GM21825 (cell line): ENCODE measurements around the gene SLC24A4.

Experiments used
- ATAC-seq: cut with Tn5 transposase; IDR thresholded peaks from one replicate; pipeline ENCODE4 v1.9.1; 2021; ENCODE audit warnings: mild to moderate bottlenecking, moderate library complexity; ENCODE audit not compliant: unreplicated experiment

SLC24A4 gene

DNA sequence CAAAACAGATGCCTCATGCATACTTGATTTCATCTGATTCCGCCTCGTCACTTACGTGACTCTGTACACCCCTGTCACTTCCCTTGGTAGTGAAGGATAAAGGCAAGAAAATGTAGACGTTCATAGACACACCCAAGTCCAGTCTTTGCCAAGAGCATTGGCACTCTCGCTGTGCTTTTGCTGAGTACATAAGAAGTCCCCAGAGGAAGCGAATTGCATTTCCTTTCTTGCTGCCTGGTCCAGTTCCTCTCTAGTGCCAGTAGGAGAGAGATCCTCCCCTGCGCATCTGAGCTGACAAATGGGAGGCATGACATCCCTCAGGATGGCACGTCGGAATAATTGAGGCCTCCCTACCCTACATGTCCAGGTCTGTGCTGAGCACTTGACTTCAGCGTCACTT, 169.3 kb downstream of the SLC24A4 start:
- no peak for ATAC-seq

DNA sequence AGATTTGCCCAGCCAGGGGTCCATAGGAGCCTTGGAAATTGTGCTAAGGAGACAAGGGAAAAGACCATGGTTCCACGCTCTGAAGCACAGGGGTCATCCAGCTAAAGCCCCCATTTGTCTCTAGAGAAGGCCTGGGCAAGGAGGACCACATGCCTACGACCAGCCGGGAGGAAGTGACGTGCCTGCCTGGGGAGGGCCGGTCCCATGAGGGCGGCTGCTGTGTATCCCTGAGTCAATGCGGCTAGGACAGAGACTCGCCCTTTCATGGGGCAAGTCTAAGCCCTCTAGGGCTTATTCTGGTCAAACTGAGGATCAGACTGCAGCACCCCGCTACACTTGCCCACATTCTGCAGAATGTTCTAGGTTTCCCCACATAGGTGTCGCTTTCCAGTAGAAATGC, 170.1 kb downstream of the SLC24A4 start:
- ATAC-seq, result no peak

DNA sequence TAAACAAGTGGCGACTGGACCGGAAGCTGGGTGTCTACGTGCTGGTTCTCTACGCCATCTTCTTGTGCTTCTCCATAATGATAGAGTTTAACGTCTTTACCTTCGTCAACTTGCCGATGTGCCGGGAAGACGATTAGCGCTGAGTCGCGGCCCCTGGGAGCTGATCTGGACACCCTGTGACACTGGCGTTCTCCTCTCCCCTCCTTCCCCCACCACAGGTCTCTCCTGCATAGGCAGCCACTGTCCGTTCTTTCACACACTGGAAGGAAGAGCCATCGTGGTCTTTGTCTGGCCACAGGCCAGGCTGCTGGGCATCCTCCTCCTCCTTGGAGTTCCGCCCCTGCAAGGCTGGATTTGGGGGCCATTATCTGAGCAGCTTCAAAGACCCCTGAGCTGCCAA, 170.5 kb downstream of the SLC24A4 start:
- ATAC-seq, result no peak

DNA sequence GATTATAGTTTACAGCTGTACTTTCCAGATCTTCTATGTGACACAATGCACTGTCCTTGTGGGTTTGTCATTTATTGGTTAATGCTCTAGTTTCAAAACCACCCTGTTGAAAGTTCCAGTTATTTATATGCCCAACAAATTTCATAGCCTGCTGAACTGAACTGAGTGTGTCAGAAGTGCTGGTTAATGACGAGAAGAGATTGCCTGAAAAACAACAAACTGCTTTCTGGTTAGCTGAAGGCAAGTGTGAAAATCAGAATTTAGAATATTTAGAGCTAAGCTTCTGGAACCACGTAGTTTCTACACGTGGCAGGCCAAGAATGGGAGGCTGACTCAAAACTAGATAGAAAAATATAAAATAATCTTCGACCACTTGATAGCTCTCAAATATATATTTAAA, 171.5 kb downstream of the SLC24A4 start:
- no peak for ATAC-seq

- no peak for ATAC-seq
Observed at GRCh38 chr14:92495027-92495426, 172.1 kb downstream of the SLC24A4 start.

DNA sequence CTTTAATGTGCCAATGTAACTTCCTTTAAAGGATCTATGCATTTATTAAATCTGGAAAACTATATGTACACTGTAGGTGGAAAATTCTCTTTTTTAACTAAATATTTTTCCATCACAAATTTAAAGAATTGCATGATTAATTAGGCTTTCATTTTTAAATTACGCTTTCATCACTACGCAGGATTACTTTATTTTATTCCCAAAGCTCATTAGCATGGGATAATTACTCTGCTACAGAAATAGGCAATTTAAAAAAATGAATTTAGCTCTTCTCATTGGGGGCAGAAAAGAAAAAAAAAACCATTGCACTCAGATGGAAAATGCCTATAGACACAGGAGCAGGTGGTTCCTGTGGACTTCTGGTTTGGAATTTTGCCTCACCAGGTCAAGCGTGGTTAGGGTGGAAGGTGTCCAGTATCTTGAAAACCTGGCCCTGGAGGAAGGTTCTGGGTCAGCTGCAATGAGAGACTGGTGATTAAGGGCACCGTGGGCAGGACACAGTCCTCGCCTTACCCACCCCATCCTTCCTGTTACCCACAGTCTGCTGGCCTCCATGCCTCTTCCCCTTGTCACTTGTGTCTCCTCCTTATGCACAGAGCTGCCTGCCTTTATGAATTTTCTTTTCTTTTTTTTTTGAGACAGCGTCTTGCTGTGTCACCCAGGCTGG, 173.4 kb downstream of the SLC24A4 start:
- ATAC-seq, result no peak

DNA sequence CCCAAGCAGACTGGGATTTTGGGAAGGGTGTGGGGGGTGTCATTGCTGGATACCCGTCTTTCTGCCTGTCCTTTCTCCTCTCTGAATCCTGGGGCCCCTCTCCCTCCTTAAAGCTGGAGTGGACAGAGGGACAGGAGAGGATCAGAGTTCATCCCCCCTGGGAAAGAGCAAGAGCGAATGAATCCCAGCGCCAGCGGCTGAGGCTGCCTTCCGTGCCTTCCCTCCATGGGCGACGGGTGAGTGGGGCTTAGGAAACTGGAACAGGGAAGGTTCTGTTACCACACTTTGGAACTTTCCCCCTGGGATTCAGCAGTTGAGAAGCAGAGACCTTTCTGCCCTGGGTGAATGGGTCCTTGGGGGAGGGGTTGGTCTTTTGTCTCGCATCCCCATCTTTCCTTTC, 174.4 kb downstream of the SLC24A4 start:
- no peak for ATAC-seq

DNA sequence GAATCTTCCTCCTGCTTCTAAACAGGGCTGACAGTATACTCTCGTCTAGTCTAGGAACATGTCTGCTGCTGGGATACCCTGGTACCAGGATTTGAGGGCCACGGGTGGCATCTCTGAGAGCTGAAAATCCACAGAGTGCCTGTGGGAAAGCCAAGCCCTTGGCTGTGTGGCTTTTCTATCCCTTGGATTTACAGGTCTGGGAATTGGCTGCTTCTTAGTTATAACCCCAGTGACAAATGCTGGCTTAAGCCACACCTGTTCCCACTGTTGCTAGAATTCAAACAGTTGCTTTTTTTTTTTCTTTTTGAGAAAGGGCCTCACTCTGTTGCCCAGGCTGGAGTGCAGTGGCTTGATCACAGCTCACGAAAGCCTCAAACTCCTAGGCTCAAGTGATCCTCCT, 176.3 kb downstream of the SLC24A4 start:
- no peak for ATAC-seq

DNA sequence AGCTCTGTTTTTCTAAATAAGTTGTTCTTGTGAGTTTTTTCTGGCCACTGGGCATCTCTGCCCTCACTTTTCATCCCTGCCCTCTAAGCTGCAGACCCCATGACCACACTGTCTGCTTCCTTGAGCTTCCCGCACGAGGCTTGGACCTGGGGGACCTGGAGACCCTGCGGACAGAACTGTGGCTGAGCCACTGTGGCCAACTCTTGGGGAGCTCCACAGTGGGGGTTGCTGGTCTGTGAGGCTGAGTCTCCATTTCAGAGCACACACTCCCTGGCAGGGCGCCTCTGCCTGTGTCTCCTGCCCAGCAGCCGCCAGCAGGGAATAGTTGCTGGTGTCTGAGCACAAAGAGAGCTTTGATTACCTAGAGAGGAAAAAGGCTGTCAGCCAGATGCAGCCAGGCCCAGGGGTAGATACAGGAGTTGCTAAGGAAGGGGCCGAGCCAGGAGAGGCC, 177.6 kb downstream of the SLC24A4 start:
- ATAC-seq, result no peak

DNA sequence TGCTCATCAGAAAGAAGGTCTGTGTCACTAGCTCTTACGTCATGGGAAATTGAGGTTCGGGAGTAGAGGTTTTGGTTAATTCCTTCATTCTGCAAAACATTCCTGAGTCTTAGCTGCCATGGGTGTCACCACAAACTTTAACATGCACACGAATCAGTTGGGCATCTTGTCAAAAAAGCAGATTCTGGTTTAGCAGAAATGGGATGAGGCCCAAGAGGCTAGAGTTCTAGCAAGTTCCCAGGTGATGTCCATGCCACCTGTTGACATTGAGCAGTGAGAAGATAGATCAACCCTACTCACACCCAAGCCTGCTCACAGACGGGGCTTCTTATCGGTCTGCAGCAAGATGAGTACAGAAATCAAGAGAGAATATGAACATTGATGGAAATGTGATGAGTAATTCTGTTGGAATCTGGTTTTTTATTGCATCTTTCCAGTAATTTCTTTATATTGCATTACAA, 179.0 kb downstream of the SLC24A4 start:
- ATAC-seq, result no peak

DNA sequence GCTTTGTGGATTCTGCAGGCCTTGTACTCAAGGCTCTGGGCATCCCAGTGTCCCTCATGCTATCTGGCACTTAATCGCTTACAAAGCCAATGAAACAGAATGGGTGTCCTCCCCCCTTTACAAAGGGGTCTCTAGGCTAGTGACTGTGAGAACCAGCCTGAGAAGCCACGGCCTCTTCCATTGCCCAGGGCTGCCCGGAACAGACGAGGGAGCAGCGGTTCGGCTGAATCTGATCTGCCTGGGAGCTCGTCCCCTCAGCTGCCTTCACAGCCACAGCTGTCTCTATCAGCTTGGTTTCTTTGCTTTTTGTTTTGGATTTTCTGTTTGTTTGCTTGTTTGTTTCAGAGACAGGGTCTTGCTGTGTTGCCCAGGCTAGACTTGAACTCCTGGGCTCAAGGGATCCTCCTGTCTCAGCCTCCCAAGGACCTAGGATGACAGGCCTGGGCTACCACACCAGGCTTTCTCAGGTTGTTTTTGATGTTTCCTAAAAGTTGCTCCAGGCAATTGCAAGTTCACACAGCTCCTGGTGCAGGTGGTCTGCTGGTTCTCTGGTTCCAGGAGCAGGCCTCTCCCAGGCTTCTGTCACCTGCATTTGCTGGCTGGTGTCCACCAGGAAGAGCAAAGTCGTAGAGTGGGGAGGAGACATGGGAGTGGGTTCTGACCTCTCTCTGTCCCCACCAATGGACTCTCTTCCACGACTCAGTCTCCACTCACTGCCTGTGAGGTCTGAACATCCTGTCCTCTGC, 179.7 kb downstream of the SLC24A4 start:
- ATAC-seq, result no peak

DNA sequence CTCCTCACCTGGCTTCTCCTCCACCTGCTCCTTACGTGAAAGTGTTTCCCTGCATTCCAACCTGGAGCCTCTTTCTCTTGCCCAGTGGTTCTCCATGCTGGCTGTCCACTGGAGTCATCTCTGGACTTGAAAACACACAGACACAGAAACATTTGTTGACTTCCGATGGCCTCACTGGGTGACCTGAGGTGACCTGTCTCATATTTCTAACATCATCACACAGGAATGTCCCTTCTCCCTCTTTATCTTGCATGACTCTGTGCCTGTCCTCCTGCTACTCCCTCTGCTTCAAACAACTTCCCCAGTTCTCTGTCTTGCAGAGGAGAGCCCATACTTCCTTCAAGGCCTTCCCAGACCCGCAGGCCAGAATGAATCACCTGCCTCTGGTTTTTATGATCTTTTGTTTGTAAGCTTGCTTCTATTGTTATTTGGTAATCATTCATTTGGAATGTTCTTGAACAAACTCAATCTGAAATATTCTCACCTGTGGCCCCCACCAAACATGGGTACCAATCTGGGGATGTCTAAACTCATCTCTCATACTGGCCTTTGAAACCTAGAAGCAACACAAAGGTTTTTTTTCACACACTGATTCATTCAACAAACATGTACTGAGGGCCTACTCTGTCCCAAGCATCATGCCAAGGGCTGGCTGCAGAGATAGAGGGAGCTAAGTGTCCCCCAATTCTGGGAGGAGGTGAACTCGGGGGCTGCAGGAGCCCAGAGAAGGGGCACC, 181.0 kb downstream of the SLC24A4 start:
- no peak for ATAC-seq

DNA sequence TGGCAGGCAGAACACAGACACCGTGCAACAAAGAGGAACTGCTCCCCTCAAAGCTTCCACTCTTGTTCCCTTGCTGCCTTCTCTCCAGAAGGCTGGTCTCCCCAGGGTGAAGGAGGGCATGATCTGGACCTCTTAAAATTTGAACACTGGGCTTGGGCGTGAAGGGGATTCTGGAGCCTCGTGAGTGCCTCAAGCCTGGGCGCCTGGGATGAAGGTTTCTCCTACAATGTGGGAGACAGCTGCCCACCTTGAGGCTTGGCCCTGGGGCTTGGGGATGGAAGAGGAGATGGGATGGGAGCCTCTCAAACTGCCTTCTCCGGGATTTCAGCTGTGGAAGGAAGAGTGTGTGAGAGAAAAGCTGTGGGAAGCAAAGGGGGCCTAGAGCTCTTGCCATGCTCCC, 182.9 kb downstream of the SLC24A4 start:
- no peak for ATAC-seq

- no peak for ATAC-seq
Observed at GRCh38 chr14:92506231-92506630, 183.3 kb downstream of the SLC24A4 start.

GRCh38 chr14:92507174-92507768, 184.3 kb downstream of the SLC24A4 start:
- peak; percentile 59 for ATAC-seq

DNA sequence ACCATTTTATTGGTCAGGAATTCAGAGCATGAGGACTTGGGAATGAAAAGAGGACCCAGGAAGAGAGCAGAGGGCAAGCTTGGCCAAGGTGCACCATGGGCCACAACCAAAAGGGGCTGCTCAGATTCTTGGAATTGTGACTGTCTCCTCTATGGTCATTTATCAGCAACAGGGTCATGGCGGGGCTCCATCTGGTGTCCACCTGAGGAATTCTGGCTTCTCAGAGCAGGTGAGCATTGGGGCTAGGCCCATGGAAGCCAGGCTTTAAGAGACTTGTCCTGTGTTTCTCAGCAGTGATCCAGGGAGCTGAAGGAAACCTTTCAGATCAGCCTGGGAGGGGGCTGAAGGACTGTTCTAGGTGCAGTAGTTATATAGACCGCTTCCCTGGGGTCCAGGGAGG, 188.0 kb downstream of the SLC24A4 start:
- ATAC-seq, result no peak

DNA sequence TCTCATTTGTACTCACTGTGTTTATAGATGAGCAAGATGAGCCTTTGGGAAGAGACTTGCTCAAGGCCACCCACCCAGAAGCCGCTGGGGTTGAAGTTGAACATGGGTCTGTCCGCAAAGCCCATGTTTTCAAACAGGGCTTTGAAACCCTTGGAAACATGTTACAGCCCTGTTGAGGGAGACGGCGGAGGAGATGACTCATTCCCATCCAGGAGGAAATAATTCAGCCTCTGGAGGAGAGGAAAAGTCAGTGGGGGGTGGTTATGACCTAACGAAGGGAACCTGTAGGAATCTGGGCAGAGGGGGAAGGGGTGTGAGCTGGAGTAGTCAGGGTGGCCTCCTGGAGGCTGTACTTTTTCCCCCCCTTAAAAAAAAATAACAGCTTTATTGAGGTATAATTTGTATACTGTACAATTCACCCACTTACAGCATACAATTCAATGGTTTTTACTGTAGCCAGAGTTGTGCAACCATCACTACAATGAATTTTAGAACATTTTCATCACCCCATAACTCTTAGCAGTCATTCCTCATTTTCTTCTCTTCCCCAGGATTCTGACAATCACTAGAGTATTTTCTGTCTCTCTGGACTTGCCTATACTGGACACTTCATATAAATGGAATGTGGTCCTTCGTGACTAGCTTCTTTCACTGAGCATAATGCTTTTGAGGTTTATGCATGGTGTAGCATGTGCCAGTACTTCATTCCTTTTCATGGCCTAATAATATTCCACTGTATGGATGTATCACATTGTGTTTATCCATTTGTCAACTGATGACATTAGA, 188.7 kb downstream of the SLC24A4 start:
- ATAC-seq, result no peak

DNA sequence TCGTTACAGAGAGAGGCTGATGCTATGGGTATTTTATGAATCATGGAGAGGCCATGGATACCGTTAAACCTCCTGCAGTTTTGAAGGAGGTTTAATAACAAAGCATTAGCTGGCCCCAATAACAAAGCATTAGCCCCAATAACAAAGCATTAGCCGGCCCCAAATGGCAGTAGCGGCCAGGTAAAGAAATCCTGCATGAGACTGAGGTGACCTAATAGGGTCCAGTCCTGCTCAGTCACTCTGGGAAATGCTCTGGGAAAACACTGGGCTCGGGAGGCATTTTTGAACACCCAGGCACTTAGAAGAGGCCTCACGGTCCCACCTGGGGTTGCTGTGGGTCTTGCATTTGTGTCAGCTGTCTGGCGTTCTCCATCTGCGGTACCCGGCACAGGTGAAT, 189.8 kb downstream of the SLC24A4 start:
- no peak for ATAC-seq

DNA sequence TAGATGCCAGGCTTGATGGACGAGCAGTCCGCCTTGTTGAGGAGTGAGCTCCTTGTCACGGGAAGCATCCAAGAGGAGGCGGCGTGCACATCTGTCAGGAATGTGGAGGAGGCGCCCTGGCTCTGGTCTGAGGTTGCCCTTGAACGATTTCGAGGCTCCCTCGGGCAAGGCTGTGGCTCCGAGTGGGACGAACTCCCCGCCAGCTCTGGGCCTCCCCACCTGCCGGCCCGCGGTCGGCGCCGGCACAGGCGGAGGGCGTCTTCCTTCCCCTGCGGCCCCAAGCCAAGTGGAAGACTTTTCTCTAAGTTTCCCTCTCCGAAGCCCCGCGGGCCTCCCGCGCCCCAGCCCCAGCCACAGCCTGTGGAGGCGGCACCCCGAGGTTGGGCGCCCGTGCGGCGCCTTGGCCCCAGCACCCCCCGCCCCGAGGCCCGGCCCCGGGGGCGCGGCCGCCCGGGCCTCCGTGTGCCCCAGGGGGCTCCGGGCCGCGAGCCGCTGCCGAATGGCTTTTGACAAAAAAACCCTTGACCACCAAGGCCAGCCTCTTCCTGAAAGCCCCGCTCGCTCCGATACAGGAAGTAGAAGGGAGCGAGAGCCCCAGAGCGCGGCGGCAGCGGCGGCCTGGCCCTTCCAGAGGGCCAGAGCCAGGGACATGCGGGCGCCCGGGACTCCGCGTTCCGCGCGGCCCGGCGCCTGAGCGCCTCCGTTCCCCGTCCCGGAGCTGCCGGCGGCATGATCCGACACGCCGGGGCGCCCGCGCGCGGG, 190.4 kb downstream of the SLC24A4 start, which contains the start of gene RIN3:
Gene RIN3, plus strand, starts transcription at position 578 of the 762 bp plus-strand sequence. Its CDS starts 152 bp downstream, at position 730.
- peak; percentile 62 for ATAC-seq
